Suprapubic skin (tissue), 3 donors: ENCODE results near the gene PPP2R5B.

ENCODE experiments used
- CTCF ChIP-seq, 2 donors: fragments of 200-600 bp in 1 of 2; fragments of 450-650 bp in 1 of 2; sonication (generic) in 1 of 2; IDR thresholded peaks; one replicate each; pipeline ENCODE4 v1.5.1; 2016 to 2019; ENCODE audit warnings: antibody characterized with exemption in 2 of 2, mild to moderate bottlenecking in 1 of 2, moderate library complexity in 1 of 2
- EP300 ChIP-seq: sonication (generic); formaldehyde crosslinking; IDR thresholded peaks from one replicate; pipeline ENCODE4 v1.6.1; 2017; ENCODE audit warnings: antibody characterized with exemption
- POLR2A ChIP-seq, 2 donors: fragments of 450-650 bp; IDR thresholded peaks; one replicate each; pipeline ENCODE4 v1.6.1; 2017; ENCODE audit warnings: antibody characterized with exemption in 2 of 2, mild to moderate bottlenecking in 2 of 2, moderate library complexity in 2 of 2

- TF ChIP-seq POLR2A (IDR thresholded peaks at IDR 0.05) = no peak
- TF ChIP-seq CTCF (IDR thresholded peaks at IDR 0.05) = no peak
- TF ChIP-seq EP300 = no peak
These were observed 8.3 kb upstream of the PPP2R5B start for GRCh38 chr11:64916040-64916774.
